Gastrocnemius medialis (tissue), 4 donors: Measurements from ENCODE around the gene NOS2. TPM values are rescaled to one million over a fixed set of nuclear protein-coding genes. Genes with fewer than 3 reads are reported as not detected.

Source experiments
- ATAC-seq, 2 donors: fragments of 150-250 bp; one replicate each; pipeline ENCODE4 v1.9.1; 2016
- DNase-seq, 2 donors: peaks; one replicate each; pipeline ENCODE4 v3.0.0-alpha.2; 2019
- H3K27ac ChIP-seq, 4 donors: fragments of 200-600 bp; sonication (generic); 1 replicate in 1 of 4; 2 replicates in 3 of 4; pipeline ENCODE4 v1.5.1; 2016 to 2018; ENCODE audit warnings: mild to moderate bottlenecking in 2 of 4, moderate library complexity in 1 of 4
- H3K27me3 ChIP-seq, 3 donors: fragments of 200-600 bp; sonication (generic) in 2 of 3; 1 replicate in 1 of 3; 2 replicates in 2 of 3; pipeline versions ENCODE4 v1.5.1 to v1.6.0; 2016 to 2019; ENCODE audit warnings: mild to moderate bottlenecking in 1 of 3, moderate library complexity in 1 of 3
- H3K36me3 ChIP-seq, 2 donors: fragments of 200-600 bp; sonication (generic) in 1 of 2; one replicate each; pipeline ENCODE4 v1.5.1; 2017 to 2018
- H3K4me1 ChIP-seq, 2 donors: fragments of 200-600 bp; sonication (generic) in 1 of 2; one replicate each; pipeline ENCODE4 v1.5.1; 2016 to 2017; ENCODE audit warnings: mild to moderate bottlenecking in 2 of 2
- H3K4me3 ChIP-seq, 4 donors: fragments of 200-600 bp; sonication (generic) in 3 of 4; 1 replicate in 1 of 4; 2 replicates in 3 of 4; pipeline ENCODE4 v1.5.1; 2016 to 2019; ENCODE audit warnings: mild to moderate bottlenecking in 2 of 4
- H3K9me3 ChIP-seq, 3 donors: fragments of 200-600 bp; sonication (generic) in 2 of 3; 1 replicate in 1 of 3; 2 replicates in 2 of 3; pipeline ENCODE4 v1.5.1; 2016 to 2019
- CTCF ChIP-seq, 5 experiments: fragments of 450-650 bp in 3 of 5; fragments of 200-600 bp in 2 of 5; sonication (generic) in 2 of 5; IDR thresholded peaks in 4 of 5; conservative IDR thresholded peaks in 1 of 5; 1 replicate in 4 of 5; 2 replicates in 1 of 5; pipeline ENCODE4 v1.5.1; 2016 to 2019; ENCODE audit warnings: antibody characterized with exemption in 5 of 5, mild to moderate bottlenecking in 3 of 5, moderate library complexity in 3 of 5
- POLR2A ChIP-seq, 2 donors: fragments of 450-650 bp; IDR thresholded peaks; one replicate each; pipeline ENCODE4 v1.6.1; 2017; ENCODE audit warnings: antibody characterized with exemption in 2 of 2, mild to moderate bottlenecking in 2 of 2, moderate library complexity in 2 of 2
- in situ Hi-C, 4 donors: fragments of 200-750 bp; cut with MboI; loops; one replicate each; pipeline versions ENCODE4 v1.15.0 to v1.8.0; 2017; ENCODE audit warnings: low sequenced_read_pairs in 4 of 4
- intact Hi-C: fragments of 100-400 bp; cut with DNase I; formaldehyde crosslinking; loops from one replicate; pipeline ENCODE4 v1.15.1; 2023; ENCODE audit warnings: low total_unique reads
- total RNA-seq, 4 donors: library from RNA; depleted of rRNA; stranded (reverse); fragments of >200 nt; gene quantifications; one replicate each; pipeline versions ENCODE4 v1.1.0 to v1.2.3, GENCODE V29; 2016

NOS2 gene
- total RNA-seq, 4 donors from 2014 or later: 0.07 to 0.68 (median 0.31) TPM; not detected in 1

- H3K9me3 ChIP-seq: no peaks in the 10 kb centered on the region
Measured at GRCh38 chr17:27776882-27777624, 23.3 kb downstream of the NOS2 start.

GRCh38 chr17:27771586-27771985 is 28.7 kb downstream of the NOS2 start:
- H3K27me3 ChIP-seq: no peaks in the 10 kb centered on the region
- no peak for DNase-seq
- H3K9me3 ChIP-seq: no peaks in the 10 kb centered on the region
- TF ChIP-seq CTCF (IDR thresholded peaks at IDR 0.05 in 4 of 5, conservative IDR thresholded peaks at IDR 0.05 in 1 of 5) (no peak), POLR2A (IDR thresholded peaks at IDR 0.05) (no peak)
- no peak overlapping the region for H3K27ac ChIP-seq
- no peak overlapping the region for H3K4me3 ChIP-seq
- in situ Hi-C loops: loop anchor here in 1 of 4 donors (25.0 kb wide), 1 partner anchor 109 kb away; no protein-coding TSS in a partner anchor
- no peaks in the 10 kb centered on the region for H3K4me1 ChIP-seq
- ATAC-seq: no peak
- H3K36me3 ChIP-seq: no peaks in the 10 kb centered on the region
- intact Hi-C loops: no loop called here

More at GRCh38 chr17:27776882-27777624, 23.3 kb downstream of the NOS2 start:
- intact Hi-C loops: no loop called here
- Histone ChIP-seq H3K36me3 (no peaks in the 10 kb centered on the region), H3K27ac (no peak overlapping the region), H3K27me3 (no peaks in the 10 kb centered on the region), H3K4me3 (no peak overlapping the region), H3K4me1 (no peaks in the 10 kb centered on the region)
- in situ Hi-C loops: loop anchor here in 1 of 4 donors (25.0 kb wide), 1 partner anchor 110 kb away; the partner anchor contains the start of gene LYRM9
- ATAC-seq (no peak), DNase-seq (no peak)
- TF ChIP-seq CTCF (IDR thresholded peaks at IDR 0.05 in 4 of 5, conservative IDR thresholded peaks at IDR 0.05 in 1 of 5): no peak
- no peak for TF ChIP-seq POLR2A (IDR thresholded peaks at IDR 0.05)

GRCh38 chr17:27770877-27771276 is 29.5 kb downstream of the NOS2 start:
- DNase-seq: no peak
- in situ Hi-C loops: loop anchor here in 1 of 4 donors (25.0 kb wide), 1 partner anchor 109 kb away; no protein-coding TSS in a partner anchor
- no peak for ATAC-seq

GRCh38 chr17:27768858-27769410 is 31.4 kb downstream of the NOS2 start:
- DNase-seq (no peak), ATAC-seq (no peak)
- Histone ChIP-seq H3K9me3 (no peaks in the 10 kb centered on the region), H3K27ac (no peak overlapping the region), H3K4me1 (no peaks in the 10 kb centered on the region), H3K36me3 (no peaks in the 10 kb centered on the region), H3K27me3 (no peaks in the 10 kb centered on the region), H3K4me3 (no peak overlapping the region)
- in situ Hi-C loops (loop anchor here in 1 of 4 donors (25.0 kb wide), 1 partner anchor 107 kb away; no protein-coding TSS in a partner anchor), intact Hi-C loops (no loop called here)
- TF ChIP-seq POLR2A (IDR thresholded peaks at IDR 0.05): no peak

More at GRCh38 chr17:27770877-27771276, 29.5 kb downstream of the NOS2 start:
- Histone ChIP-seq H3K4me3 (no peak overlapping the region), H3K36me3 (no peaks in the 10 kb centered on the region), H3K27me3 (no peaks in the 10 kb centered on the region), H3K4me1 (no peaks in the 10 kb centered on the region), H3K27ac (no peak overlapping the region), H3K9me3 (no peaks in the 10 kb centered on the region)
- TF ChIP-seq POLR2A (IDR thresholded peaks at IDR 0.05): no peak
- TF ChIP-seq CTCF (IDR thresholded peaks at IDR 0.05 in 4 of 5, conservative IDR thresholded peaks at IDR 0.05 in 1 of 5): no peak
- intact Hi-C loops: no loop called here

GRCh38 chr17:27766438-27766837 is 33.9 kb downstream of the NOS2 start:
- TF ChIP-seq POLR2A (IDR thresholded peaks at IDR 0.05) (no peak), CTCF (IDR thresholded peaks at IDR 0.05 in 4 of 5, conservative IDR thresholded peaks at IDR 0.05 in 1 of 5) (no peak)
- ATAC-seq (no peak), DNase-seq (no peak)
- H3K27me3 ChIP-seq: no peaks in the 10 kb centered on the region
- H3K4me1 ChIP-seq: no peaks in the 10 kb centered on the region
- H3K9me3 ChIP-seq: no peaks in the 10 kb centered on the region
- no peak overlapping the region for H3K27ac ChIP-seq
- H3K4me3 ChIP-seq: no peak overlapping the region
- in situ Hi-C loops (loop anchor here in 1 of 4 donors (25.0 kb wide), 1 partner anchor 104 kb away; no protein-coding TSS in a partner anchor), intact Hi-C loops (no loop called here)
- no peaks in the 10 kb centered on the region for H3K36me3 ChIP-seq
